Erythroblast (primary cell): ENCODE measurements around the gene L3MBTL4.

Source experiments
- GATA1 ChIP-seq: IDR thresholded peaks from 2 replicates; pipeline ENCODE4 v1.6.1; 2011; ENCODE audit warnings: low read depth, mild to moderate bottlenecking, control low read depth, low read length, moderate library complexity
- POLR2A ChIP-seq: IDR thresholded peaks from 2 replicates; pipeline ENCODE4 v1.6.1; 2011; ENCODE audit warnings: mild to moderate bottlenecking, low read length

- TF ChIP-seq POLR2A (no peak), GATA1 (no peak)
Measured at GRCh38 chr18:5980721-5981120, 434.0 kb downstream of the L3MBTL4 start.
